GM19397 (cell line): ENCODE data around the gene TMCC1.
"Not testable (repeated sequence)": the region's sequence is repeated elsewhere in the genome, so short reads cannot be mapped to it uniquely, and the experiment has no call there.

Source experiments
- ATAC-seq: cut with Tn5 transposase; IDR thresholded peaks from one replicate; pipeline ENCODE4 v1.9.1; 2021; ENCODE audit warnings: mild to moderate bottlenecking, moderate library complexity; ENCODE audit not compliant: unreplicated experiment

The TMCC1 gene

GRCh38 chr3:129689036-129689435, 204.5 kb downstream of the TMCC1 start:
- ATAC-seq = no peak

DNA sequence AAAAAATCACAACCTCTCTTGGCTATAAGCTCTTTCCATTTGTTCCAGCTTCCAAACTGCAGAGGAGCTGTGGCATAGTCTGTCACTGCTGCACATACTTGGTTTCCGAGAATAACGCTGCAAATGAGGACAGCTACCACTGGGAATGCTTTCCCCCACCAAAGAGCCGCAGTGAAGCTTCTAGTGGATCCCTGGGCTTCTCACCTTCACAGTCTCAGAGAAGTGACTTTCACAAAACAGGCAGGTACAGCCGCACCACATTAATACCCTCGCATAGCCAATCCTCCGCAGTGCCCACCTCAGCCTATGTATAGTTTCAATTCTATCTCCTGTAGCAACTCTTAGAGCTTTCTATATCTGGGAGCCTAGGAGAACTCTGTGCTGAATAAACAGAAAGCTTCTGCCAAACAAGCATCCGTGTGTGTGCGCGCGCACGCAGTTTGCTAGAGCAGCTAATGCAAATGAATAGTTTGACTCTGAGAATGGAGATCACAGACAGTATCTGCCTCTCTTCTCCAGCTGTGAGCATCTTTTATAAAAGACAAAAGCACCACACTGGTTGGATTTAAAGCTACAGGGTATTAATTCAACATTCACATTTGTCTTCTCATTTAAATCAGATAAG, 205.1 kb downstream of the TMCC1 start:
- ATAC-seq = no peak

DNA sequence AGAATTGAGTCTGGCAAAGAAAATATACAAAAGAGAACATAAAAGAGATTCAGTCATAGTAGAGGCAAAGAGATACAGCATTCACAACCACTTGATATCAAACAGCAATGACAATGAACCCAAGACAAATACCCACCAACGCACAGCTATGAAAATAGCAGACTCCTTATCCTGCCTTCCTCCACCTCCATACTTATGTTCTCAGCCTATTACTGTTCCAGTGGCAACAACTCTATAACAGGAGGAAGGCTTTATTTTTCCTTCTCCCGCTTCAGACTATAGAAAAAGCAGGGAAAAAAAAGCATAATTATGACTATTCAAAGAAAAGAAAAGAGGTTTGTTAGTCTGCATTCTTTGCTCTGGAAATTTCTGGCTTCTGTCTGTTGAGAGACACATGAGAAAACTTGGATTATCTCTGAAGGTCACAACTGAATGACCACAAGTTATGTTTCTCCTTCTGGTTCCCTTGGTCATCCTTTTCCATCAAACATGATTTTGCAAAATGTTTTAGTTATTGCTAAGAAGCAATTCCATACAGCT, 205.9 kb downstream of the TMCC1 start:
- no peak for ATAC-seq

GRCh38 chr3:129686941-129687340, 206.6 kb downstream of the TMCC1 start:
- ATAC-seq = no peak

DNA sequence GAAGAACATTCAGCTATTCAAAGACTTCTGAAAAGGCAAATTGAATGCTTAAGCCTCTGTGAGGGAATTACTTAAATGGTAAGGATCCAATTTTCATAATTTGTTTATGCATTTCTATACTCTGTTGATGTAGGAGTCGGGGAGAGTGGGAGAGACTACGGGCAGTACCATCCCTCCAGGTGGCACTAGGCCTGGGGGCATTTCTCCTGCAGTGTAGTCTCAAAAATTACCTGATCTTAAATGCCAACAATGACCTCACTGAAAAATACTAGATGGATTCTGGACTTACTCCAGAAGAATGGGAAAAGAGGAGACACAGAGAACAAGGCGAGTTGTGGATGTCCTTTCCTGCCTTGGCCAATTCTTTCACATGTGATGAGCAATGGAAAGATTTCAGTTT, 209.2 kb downstream of the TMCC1 start:
- ATAC-seq = no peak

GRCh38 chr3:129683201-129683600, 210.3 kb downstream of the TMCC1 start:
- no peak for ATAC-seq

DNA sequence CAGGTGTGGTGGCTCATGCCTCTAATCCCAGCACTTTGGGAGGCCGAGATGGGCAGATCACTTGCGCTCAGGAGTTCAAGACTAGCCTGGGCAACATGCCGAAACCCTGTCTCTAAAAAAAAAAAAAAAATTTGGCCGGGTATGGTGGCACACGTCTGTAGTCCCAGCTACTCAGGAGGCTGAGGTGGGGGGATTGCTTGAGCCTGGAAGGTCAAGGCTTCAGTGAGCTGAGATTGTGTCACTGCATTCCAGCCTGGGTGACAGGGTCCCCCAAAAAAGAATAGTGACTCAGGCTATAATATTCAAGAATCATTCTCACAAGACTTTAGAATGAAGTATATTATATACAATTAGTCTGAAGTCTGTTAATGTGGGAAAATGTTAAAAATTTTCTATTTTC, 216.5 kb downstream of the TMCC1 start:
- no peak for ATAC-seq

- ATAC-seq = not testable (repeated sequence)
These were observed 218.8 kb downstream of the TMCC1 start for GRCh38 chr3:129674798-129675123.

- no peak for ATAC-seq
These were observed 219.4 kb downstream of the TMCC1 start for GRCh38 chr3:129673897-129674797.

DNA sequence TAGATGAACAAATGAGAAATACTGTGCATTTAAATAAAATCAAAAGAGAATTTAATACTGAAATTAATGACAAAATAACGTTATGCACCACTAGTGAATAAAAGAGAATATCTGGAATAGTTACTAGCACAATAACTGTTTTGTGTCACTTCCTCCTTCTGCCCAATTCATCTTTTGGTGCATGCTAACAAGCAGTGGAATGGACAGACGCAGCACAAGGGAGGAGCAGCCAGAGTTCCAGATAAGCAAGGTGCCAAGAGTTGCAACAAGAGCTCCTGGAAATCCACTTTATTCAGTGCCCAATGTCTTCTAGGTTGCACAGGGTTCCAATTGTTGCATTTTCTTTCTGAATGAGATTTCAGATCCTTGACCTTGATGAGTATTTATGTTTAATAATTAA, 220.5 kb downstream of the TMCC1 start:
- ATAC-seq = no peak

- ATAC-seq = peak; percentile 64
These were observed 221.1 kb downstream of the TMCC1 start for GRCh38 chr3:129672412-129672811.

DNA sequence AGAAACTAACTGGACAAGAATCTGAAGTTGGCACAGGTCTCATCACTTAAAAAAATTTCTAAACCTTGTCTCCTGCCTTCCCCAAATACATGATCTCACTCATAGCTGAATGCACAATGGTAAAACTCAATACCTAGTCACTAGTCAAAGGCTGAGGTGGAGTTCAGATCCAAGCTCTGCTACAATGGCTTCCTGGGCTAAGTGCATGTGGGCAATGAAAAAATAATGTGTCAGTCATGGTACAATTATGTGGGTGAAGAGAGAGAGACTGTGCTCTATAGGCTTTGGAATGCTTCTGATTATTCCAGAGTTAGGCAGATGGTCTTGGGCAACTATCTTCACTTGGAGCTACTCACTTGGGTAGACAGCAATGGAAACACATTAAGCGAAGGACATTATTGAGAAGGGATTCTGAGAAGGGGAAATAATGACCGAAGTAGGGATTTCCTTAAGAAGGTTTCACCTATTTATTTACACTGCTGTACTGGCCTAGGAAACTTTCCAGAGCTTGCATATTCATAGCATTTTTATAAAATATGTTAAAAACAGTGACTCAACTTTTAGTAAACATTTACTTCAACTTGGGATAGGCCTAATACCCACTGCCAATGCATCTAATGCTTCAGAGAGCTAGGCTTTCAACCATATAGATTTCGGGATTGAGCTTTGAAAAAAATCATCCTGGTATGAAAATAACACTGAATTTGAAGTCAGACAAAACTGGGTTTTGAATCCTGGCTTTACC, 228.3 kb downstream of the TMCC1 start:
- no peak for ATAC-seq

DNA sequence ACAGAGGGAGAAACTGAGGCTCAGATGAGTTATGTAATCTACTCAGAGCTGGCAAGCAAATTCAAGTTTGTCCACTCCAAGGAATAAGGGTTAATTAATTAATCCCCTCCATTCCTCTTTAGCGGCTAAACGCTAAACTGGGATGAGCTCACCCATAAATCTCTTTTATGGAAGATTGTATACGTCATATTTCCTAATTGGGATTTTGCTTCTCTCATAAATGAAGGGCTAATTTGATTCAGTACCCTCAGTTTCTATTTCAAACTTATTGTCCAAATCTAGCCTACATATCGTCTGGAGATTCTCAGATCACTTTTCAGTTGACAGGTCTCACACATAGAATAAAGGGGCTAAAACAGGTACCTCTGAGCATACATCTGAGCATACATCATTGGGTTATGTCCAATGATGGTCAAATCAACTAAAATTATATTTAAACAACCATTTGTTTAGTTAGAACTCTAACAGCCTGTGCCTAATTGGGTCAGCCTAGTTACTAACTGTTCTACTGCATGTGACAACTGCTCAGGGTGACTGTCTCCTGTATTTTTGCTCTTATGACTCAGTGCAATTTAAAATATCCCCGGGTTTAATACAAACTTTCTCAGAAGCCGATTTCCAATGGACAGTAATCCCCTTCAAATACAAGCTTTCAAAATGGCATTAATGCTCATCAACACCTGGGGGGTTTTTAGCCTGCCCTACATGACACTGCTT, 229.4 kb downstream of the TMCC1 start:
- no peak for ATAC-seq

DNA sequence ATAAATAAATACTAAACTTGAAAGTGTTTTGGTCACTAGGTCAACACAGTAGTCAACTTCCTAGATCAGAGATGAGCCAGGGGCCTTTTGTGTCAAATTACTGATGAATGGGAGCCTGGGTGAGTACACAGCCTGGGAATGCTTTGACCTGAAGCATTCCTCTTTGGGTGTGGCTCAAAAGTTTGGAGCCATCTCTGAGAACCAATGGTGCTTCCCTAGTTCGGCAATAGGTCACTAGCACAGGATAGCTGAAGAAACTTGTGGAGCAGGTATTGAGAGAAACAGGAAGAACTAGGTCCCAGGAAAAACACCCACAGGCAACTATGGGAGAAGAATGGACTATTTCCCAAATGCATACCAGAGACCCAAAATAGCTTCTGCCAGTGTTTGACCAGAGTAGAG, 230.5 kb downstream of the TMCC1 start:
- ATAC-seq = no peak

GRCh38 chr3:129662191-129662608, 231.3 kb downstream of the TMCC1 start:
- ATAC-seq = no peak

GRCh38 chr3:129661766-129662165, 231.7 kb downstream of the TMCC1 start:
- no peak for ATAC-seq

DNA sequence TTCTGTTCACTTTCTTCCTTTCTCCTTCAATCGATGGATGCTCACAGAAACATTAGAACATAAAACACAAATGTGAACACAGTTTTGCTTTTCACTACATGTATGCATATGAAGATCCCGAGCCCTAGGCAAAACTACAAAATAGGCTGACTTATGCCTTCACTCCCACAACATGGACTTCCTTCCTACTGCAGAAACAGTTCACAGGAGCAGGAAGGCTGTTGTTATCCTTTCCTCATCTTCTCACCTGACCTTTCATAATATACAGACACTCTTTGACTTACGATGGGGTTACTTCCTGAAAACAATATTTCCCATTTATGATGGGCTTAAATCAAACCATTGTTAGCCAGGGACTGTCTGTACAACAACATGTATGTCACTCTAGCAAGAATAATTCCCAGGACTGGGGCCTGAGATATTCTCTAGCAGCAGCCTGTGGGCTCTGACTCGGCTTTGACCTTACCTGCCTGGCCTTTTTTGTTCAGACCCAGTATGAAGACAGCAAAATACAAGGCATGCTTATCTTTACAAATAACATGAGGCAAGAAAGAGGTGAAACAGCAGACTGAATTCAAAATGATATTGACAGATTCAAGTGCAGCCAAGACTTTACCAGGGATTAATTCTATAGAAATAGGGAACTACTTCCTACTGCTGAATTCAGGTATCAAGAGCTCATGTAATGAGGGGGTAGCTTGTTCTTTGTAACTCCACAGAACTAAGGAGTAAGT, 235.2 kb downstream of the TMCC1 start:
- ATAC-seq = no peak

- ATAC-seq = no peak
These were observed 236.1 kb downstream of the TMCC1 start for GRCh38 chr3:129657261-129658046.

DNA sequence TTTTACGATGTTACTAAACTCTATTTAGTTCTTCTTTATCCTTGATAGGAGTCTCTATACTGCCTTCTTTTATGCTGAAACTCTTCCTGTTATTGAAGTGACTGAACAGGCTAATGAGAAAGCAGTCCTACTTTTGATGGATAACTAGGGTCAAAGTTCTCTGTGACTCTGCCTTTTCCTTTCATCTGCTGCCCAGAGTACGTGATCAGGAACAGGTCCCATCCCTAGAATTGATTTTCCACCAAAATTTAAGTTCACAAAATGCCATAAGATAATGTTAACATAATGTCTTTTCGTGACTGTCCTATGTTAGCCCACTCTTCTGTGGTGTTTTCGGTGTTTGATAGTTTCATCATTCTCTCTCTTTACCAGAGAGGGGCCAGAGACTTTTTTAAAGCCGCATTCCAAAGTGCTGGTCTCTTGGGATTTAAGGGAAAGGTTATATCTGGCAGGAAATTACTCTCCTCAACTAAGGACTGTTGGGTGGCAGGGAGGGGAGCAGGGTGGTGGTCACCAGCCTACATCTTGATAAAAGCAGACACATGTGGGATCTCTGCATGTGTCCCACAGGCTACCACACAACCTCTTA, 236.8 kb downstream of the TMCC1 start:
- no peak for ATAC-seq
